ENCODE measurements around the gene EPC2.
A peak's percentile ranks its signal among the peaks of the same experiment; 100 is the strongest.
"Not testable (repeated sequence)": the region's sequence is repeated elsewhere in the genome, so short reads cannot be mapped to it uniquely, and the experiment has no call there.

EPC2 gene

DNA sequence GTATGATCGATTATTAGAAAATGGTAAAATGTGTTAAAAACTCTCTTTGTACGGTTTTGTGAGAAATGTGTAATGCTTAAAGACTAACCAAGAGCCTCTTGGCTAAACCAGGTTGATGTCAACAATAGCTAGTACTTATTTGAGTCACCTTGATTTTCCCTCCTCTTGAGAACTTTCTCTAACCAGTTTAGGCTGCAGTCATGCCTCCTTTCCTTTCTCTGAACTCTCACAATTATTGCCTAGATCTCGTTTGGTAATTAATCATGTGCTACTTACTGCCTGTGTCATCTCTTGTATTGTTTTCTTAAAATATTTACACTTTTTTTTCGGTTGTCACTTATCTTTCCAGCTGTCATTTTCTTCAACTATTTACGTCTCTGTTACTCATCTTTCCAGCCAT, 1.1 kb upstream of the EPC2 start:
- no peaks in the 10 kb centered on the region for H3K36me3 ChIP-seq (ENCODE audit: insufficient read depth, low read depth, low read length)
- peak overlapping the region; percentile 86 for H3K4me3 ChIP-seq (ENCODE audit: low read length)
- H3K27ac ChIP-seq (ENCODE audit: low read length) = no peak overlapping the region
- H3K4me1 ChIP-seq (ENCODE audit: insufficient read depth, low read length) = peaks cover 21% of the 10 kb centered on the region
- peak overlapping the region; percentile 93; the same call in 1 of the 2 replicates for H3K9ac ChIP-seq (ENCODE audit: low read depth, low read length)
- H3K9me3 ChIP-seq (ENCODE audit: insufficient read depth, low read depth, low read length) = no peaks in the 10 kb centered on the region
- peaks cover 11% of the 10 kb centered on the region; the same call in 1 of the 2 replicates for H3K27me3 ChIP-seq (ENCODE audit: insufficient read depth, low read length)

DNA sequence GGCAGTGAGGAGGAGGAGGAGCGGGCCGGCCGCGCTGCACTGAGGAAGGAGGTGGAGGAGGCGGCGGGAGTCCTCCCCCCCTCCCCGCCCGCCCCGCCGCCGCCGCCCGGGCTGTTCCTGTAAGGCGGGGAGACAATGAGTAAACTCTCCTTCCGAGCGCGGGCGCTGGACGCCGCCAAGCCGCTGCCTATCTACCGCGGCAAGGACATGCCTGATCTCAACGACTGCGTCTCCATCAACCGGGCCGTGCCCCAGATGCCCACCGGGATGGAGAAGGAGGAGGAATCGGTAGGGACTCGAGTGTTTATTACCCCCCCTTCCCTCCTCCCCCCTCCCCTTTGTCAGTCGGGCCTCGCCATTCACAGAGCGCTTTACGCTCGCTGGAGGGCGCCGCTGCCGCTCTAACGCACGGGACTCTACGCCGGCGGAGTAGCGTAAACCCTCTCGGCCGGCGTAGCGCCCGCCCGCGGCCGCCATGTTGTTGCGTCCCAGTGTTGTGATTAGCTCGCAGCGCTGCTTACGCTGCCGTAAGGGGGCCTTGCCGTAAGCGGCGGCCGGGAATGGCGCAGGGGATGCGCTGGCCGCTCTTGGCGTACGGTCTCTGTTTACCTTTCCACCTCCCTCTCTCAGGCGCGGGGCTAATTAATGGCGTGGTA, 460 bp downstream of the EPC2 start:
- Histone ChIP-seq H3K27ac (ENCODE audit: low read length) (peak overlapping the region; percentile 93), H3K27me3 (ENCODE audit: insufficient read depth, low read length) (peaks cover 11% of the 10 kb centered on the region; the same call in 1 of the 2 replicates), H3K4me3 (ENCODE audit: low read length) (peak overlapping the region; percentile 86), H3K9me3 (ENCODE audit: insufficient read depth, low read depth, low read length) (no peaks in the 10 kb centered on the region), H3K36me3 (ENCODE audit: insufficient read depth, low read depth, low read length) (no peaks in the 10 kb centered on the region), H3K4me1 (ENCODE audit: insufficient read depth, low read length) (peaks cover 18% of the 10 kb centered on the region; the same call in 1 of the 2 replicates), H3K9ac (ENCODE audit: low read depth, low read length) (peak overlapping the region; percentile 93)

DNA sequence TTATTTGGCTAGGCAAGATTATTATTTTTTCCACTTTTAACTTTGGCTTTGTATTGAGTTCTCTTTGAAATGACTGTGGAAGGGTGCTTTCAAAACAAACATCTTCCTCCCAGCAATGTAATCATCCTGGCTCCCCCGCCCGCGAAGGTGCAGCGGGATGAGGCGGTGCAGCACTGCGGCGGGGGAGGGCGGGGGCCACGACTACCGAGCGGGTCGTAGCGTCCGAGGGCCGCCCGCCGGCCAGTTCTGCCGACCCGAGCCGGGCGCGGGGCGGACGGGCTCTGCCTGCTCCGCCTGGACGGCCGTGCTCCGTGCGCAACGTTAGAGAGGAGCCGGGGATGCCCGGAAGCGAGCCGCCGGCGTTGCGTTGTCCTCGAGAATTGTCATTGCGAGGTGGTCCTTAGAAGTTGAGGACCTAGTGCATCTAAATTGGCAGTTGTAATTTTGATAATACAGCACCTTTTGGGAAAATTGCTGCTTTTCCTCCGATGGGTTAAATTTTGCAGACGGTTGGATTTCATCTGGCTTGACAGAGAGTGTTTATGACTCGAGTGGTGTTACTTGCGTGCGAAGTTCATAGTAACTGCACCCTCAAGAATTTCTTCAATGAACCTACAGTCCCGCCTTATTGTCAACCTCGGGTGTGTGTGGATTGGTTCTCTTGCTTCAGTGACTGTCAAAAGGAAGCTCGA, 1.1 kb downstream of the EPC2 start:
- H3K4me3 ChIP-seq (ENCODE audit: low read length) = peak overlapping the region; percentile 86
- no peaks in the 10 kb centered on the region for H3K36me3 ChIP-seq (ENCODE audit: insufficient read depth, low read depth, low read length)
- H3K4me1 ChIP-seq (ENCODE audit: insufficient read depth, low read length) = peaks cover 19% of the 10 kb centered on the region
- H3K9me3 ChIP-seq (ENCODE audit: insufficient read depth, low read depth, low read length) = no peaks in the 10 kb centered on the region
- no peak overlapping the region for H3K27ac ChIP-seq (ENCODE audit: low read length)
- H3K27me3 ChIP-seq (ENCODE audit: insufficient read depth, low read length) = peaks cover 11% of the 10 kb centered on the region; the same call in 1 of the 2 replicates
- H3K9ac ChIP-seq (ENCODE audit: low read depth, low read length) = peak overlapping the region; percentile 68; the same call in 1 of the 2 replicates

DNA sequence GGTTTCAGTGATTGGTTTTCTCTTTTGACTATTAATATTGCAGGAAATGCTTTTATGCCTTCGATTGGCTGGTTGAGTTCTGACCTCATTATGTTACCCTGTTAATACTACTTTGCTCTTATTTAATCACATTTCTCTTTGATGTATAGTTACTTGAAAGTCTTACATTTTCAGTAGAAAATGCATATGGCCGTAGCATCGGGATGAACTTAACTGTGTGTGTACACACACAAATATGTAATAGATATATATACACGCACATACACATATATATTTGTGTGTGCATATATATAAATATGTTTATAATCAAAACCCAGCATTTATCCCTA, 1.6 kb downstream of the EPC2 start:
- Histone ChIP-seq H3K4me1 (ENCODE audit: insufficient read depth, low read length) (peaks cover 19% of the 10 kb centered on the region), H3K27me3 (ENCODE audit: insufficient read depth, low read length) (peaks cover 11% of the 10 kb centered on the region; the same call in 1 of the 2 replicates), H3K36me3 (ENCODE audit: insufficient read depth, low read depth, low read length) (no peaks in the 10 kb centered on the region), H3K27ac (ENCODE audit: low read length) (no peak overlapping the region), H3K4me3 (ENCODE audit: low read length) (peak overlapping the region; percentile 86), H3K9me3 (ENCODE audit: insufficient read depth, low read depth, low read length) (no peaks in the 10 kb centered on the region), H3K9ac (ENCODE audit: low read depth, low read length) (peak overlapping the region; percentile 68; the same call in 1 of the 2 replicates)

DNA sequence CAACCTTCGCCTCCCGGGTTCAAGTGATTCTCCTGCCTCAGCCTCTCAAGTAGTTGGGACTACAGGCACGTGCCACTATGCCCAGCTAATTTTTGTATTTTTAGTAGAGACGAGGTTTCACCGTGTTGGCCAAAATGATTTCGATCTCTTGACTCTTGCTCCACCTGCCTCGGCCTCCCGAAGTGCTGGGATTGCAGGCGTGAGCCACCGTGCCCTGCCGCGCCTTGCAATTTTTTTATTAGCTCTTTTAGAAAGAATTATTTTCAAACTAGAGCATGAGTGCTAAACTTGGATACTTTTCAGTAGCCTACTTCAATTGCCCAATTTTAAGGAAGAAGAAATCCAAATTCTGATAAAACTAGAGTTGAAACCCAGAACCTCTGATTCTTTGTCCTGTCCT, 3.2 kb downstream of the EPC2 start:
- not testable (repeated sequence) for H3K4me3 ChIP-seq (ENCODE audit: low read length); H3K9me3 ChIP-seq (ENCODE audit: insufficient read depth, low read depth, low read length); H3K36me3 ChIP-seq (ENCODE audit: insufficient read depth, low read depth, low read length); H3K27ac ChIP-seq (ENCODE audit: low read length); H3K9ac ChIP-seq (ENCODE audit: low read depth, low read length)
- H3K4me1 ChIP-seq (ENCODE audit: insufficient read depth, low read length) = peaks cover 18% of the 10 kb centered on the region
- peaks cover 11% of the 10 kb centered on the region; the same call in 1 of the 2 replicates for H3K27me3 ChIP-seq (ENCODE audit: insufficient read depth, low read length)

DNA sequence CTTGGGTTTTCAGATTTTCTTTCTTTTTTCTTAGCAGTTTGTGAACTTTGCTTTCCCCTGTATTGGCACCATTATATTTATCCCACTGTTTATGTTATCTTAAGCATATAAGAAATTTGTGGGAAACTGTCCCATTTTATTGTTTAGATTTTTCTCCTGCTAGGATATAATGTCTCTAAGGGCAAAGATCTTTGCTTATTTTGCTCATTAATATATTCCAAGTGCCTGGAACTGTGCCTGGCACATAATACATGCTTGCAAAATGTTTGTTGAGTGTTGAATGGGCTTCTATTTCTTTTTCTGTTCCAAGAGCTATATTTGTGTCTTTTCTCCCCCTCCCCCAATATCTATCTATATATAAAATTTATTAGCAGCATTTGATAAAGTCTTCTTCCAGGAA, 5.4 kb downstream of the EPC2 start:
- H3K27me3 ChIP-seq (ENCODE audit: insufficient read depth, low read length) = no peaks in the 10 kb centered on the region
- no peak overlapping the region for H3K9ac ChIP-seq (ENCODE audit: low read depth, low read length)
- no peak overlapping the region for H3K4me3 ChIP-seq (ENCODE audit: low read length)
- H3K27ac ChIP-seq (ENCODE audit: low read length) = no peak overlapping the region
- H3K4me1 ChIP-seq (ENCODE audit: insufficient read depth, low read length) = peaks cover 14% of the 10 kb centered on the region
- H3K36me3 ChIP-seq (ENCODE audit: insufficient read depth, low read depth, low read length) = no peaks in the 10 kb centered on the region
- H3K9me3 ChIP-seq (ENCODE audit: insufficient read depth, low read depth, low read length) = no peaks in the 10 kb centered on the region

DNA sequence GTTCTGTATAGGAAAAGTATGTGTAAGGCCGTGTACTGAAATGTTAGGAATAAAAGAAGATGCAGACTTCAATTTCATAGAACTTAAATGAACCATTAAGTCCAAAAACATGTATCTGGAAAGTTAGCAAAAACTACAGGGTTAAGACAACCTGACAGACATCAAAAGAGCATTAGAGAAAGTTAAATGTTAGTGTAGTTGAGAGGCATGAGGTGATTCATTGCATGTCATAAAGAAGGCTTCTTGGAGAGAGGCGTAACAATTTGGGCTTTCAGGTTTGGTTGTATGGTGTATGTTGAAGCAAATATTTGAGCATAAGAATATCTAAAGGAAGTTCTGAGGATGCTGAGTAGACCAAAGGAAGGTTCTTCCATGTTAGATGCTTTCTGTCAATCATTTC, 6.3 kb downstream of the EPC2 start:
- peaks cover 14% of the 10 kb centered on the region for H3K4me1 ChIP-seq (ENCODE audit: insufficient read depth, low read length)
- H3K9me3 ChIP-seq (ENCODE audit: insufficient read depth, low read depth, low read length) = no peaks in the 10 kb centered on the region
- H3K9ac ChIP-seq (ENCODE audit: low read depth, low read length) = no peak overlapping the region
- H3K4me3 ChIP-seq (ENCODE audit: low read length) = no peak overlapping the region
- H3K27me3 ChIP-seq (ENCODE audit: insufficient read depth, low read length) = no peaks in the 10 kb centered on the region
- H3K36me3 ChIP-seq (ENCODE audit: insufficient read depth, low read depth, low read length) = no peaks in the 10 kb centered on the region
- H3K27ac ChIP-seq (ENCODE audit: low read length) = no peak overlapping the region

DNA sequence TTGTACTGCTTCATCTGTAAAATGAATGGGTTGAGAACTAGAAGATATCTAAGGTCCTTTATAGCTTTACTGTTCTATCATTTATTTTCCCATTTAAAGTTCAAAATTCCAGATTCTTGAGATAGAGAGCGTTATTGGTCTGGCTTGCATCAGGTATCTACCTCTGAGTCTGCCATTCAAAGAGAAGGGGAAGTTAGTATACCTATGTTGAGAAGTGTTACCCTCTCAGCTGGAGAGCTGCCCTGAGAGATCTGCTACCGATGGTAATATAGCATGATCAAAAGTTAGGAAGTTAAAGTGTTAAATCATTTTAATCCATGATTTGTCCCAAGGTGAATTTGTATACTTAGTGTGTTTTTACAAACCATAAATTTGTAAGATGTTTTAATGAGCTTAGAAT, 7.4 kb downstream of the EPC2 start:
- Histone ChIP-seq H3K9me3 (ENCODE audit: insufficient read depth, low read depth, low read length) (no peaks in the 10 kb centered on the region), H3K27me3 (ENCODE audit: insufficient read depth, low read length) (no peaks in the 10 kb centered on the region), H3K27ac (ENCODE audit: low read length) (no peak overlapping the region), H3K4me1 (ENCODE audit: insufficient read depth, low read length) (peaks cover 20% of the 10 kb centered on the region), H3K9ac (ENCODE audit: low read depth, low read length) (no peak overlapping the region), H3K4me3 (ENCODE audit: low read length) (no peak overlapping the region), H3K36me3 (ENCODE audit: insufficient read depth, low read depth, low read length) (no peaks in the 10 kb centered on the region)

DNA sequence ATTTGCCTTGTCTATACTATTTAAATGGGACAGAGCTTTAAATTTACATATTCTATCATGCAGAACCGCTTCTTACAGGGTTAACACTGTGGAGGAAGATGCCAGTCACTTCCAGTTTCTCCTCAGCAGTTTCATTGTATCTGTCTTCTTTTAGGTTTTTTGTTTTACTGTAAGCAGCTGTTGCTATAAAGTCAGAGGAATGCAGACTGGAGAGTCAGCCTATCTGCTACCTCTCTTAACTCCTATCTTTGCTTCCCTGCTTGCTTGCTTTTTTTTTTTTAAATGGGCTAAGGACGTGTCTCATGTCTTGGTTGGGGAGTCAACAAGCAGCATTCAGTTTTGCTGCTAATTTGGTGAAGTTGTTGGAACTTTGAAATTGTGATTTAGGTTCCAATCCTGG, 8.9 kb downstream of the EPC2 start:
- H3K36me3 ChIP-seq (ENCODE audit: insufficient read depth, low read depth, low read length) = no peaks in the 10 kb centered on the region
- peaks cover 29% of the 10 kb centered on the region for H3K4me1 ChIP-seq (ENCODE audit: insufficient read depth, low read length)
- H3K27me3 ChIP-seq (ENCODE audit: insufficient read depth, low read length) = no peaks in the 10 kb centered on the region
- no peak overlapping the region for H3K4me3 ChIP-seq (ENCODE audit: low read length)
- H3K27ac ChIP-seq (ENCODE audit: low read length) = no peak overlapping the region
- H3K9ac ChIP-seq (ENCODE audit: low read depth, low read length) = no peak overlapping the region
- no peaks in the 10 kb centered on the region for H3K9me3 ChIP-seq (ENCODE audit: insufficient read depth, low read depth, low read length)

DNA sequence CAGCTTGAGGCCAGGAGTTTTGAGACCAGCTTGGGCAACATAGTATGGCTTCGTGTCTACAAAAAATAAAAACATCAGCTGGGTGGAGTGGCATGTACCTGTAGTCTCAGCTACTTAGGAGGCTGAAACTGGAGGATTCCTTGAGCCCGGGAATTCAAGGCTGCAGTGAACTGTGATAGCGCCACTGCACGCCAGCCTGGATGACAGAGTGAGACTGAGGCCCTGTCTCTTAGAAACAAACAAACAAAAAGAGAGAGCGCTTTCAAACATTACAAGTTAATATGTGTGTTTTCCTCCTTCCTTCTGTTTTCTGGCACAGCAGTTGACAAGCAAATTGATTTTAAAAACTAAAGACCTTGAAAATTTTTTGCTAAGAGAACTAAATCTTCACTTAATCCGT, 9.9 kb downstream of the EPC2 start:
- Histone ChIP-seq H3K27me3 (ENCODE audit: insufficient read depth, low read length) (no peaks in the 10 kb centered on the region), H3K4me1 (ENCODE audit: insufficient read depth, low read length) (peaks cover 34% of the 10 kb centered on the region), H3K27ac (ENCODE audit: low read length) (no peak overlapping the region)

DNA sequence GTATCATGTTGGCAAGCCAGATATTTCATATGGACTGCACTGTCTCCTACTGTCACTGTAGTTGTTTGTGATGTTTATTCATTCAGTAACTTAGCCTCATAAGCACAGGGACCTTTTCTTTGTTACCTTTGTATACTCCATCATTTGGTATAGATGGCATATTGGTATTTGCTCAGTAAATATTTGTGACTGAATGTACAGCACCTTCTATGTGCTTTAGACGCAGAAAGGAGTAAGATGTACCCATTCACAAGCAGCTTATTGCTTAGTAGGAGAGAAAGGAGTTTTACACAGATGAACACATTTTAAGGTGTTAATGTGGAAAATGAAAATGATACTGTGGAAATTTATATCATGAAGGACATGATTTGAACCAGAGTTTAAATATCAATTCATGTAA, 12.0 kb downstream of the EPC2 start:
- Histone ChIP-seq H3K4me1 (ENCODE audit: insufficient read depth, low read length) (peaks cover 34% of the 10 kb centered on the region), H3K27ac (ENCODE audit: low read length) (no peak overlapping the region), H3K9ac (ENCODE audit: low read depth, low read length) (no peak overlapping the region), H3K27me3 (ENCODE audit: insufficient read depth, low read length) (no peaks in the 10 kb centered on the region), H3K9me3 (ENCODE audit: insufficient read depth, low read depth, low read length) (no peaks in the 10 kb centered on the region), H3K4me3 (ENCODE audit: low read length) (no peak overlapping the region), H3K36me3 (ENCODE audit: insufficient read depth, low read depth, low read length) (no peaks in the 10 kb centered on the region)

More for the DNA sequence above, 9.9 kb downstream of the EPC2 start:
- no peaks in the 10 kb centered on the region for H3K9me3 ChIP-seq (ENCODE audit: insufficient read depth, low read depth, low read length)
- H3K4me3 ChIP-seq (ENCODE audit: low read length) = no peak overlapping the region
- H3K9ac ChIP-seq (ENCODE audit: low read depth, low read length) = no peak overlapping the region
- no peaks in the 10 kb centered on the region for H3K36me3 ChIP-seq (ENCODE audit: insufficient read depth, low read depth, low read length)
